A673 (cell line): ENCODE measurements around the gene PDE6B.

ENCODE experiments used
- EZH2 ChIP-seq: fragments of 200-600 bp; sonication (generic); IDR thresholded peaks from 2 replicates; pipeline ENCODE4 v1.6.1; 2017; ENCODE audit warnings: borderline replicate concordance, low read depth, mild to moderate bottlenecking, mixed read lengths, antibody characterized with exemption, low read length; ENCODE audit not compliant: poor library complexity, severe bottlenecking
- TF ChIP-seq, protein P1 (sequence below): fragments of 300-800, 200-600 bp; sonication (generic); conservative IDR thresholded peaks from 2 replicates; pipeline ENCODE4 v1.5.1; 2017; ENCODE audit warnings: low read depth, mild to moderate bottlenecking, antibody characterized with exemption, low read length, moderate library complexity, mixed read lengths

DNA sequence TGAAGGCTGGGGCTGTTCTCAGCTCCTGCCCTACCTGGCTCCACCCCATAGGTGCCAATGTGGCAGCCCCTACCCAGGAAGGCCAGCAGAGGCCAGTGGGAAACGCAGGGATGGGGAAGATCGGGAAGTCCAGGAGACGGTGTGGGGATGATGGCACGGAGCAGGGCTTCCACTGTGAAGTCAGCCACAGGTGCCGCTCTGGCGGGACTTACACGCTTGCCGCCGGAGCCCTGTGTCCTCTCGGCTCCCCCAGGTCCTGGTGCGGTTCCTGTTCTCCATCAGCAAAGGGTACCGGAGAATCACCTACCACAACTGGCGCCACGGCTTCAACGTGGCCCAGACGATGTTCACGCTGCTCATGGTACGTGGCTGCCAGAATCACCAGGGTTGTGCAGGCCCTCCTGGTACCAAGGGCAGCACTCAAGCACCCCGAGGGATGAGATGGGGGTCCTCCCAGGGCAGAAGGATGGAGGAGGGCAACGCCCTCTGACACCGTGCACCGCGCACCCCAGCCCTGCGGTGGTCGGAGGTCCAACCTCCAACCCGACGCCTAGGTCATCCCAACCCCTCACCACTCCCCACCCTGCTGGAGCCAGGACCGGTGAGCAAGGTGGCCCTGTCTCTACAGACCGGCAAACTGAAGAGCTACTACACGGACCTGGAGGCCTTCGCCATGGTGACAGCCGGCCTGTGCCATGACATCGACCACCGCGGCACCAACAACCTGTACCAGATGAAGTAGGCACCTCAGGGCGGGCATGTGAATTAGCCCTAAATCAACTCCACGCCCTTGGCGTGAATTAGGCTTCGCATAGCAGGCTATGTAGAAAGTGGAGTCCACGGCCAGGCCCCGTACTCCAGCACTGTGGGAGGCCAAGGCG lies 36.7 kb downstream of the PDE6B start:
- TF ChIP-seq, protein P1, sequence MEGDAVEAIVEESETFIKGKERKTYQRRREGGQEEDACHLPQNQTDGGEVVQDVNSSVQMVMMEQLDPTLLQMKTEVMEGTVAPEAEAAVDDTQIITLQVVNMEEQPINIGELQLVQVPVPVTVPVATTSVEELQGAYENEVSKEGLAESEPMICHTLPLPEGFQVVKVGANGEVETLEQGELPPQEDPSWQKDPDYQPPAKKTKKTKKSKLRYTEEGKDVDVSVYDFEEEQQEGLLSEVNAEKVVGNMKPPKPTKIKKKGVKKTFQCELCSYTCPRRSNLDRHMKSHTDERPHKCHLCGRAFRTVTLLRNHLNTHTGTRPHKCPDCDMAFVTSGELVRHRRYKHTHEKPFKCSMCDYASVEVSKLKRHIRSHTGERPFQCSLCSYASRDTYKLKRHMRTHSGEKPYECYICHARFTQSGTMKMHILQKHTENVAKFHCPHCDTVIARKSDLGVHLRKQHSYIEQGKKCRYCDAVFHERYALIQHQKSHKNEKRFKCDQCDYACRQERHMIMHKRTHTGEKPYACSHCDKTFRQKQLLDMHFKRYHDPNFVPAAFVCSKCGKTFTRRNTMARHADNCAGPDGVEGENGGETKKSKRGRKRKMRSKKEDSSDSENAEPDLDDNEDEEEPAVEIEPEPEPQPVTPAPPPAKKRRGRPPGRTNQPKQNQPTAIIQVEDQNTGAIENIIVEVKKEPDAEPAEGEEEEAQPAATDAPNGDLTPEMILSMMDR = no peak
- TF ChIP-seq EZH2 = no peak
